Neural cell (in vitro differentiated cells): ENCODE data around the gene CLSTN2. TPM values are rescaled to one million over a fixed set of nuclear protein-coding genes. Genes with fewer than 3 reads are reported as not detected.

ENCODE experiments used
- H2AFZ ChIP-seq: fragments of 200-600, 300-800 bp; sonication (generic), shearing (Covaris generic); 2 replicates; pipeline ENCODE4 v1.6.0; 2014; ENCODE audit warnings: low read depth, mild to moderate bottlenecking, antibody characterized with exemption, low read length, moderate library complexity
- H3F3A ChIP-seq: fragments of 200-600 bp; shearing (Covaris generic); 2 replicates; pipeline ENCODE4 v1.6.1; 2016; ENCODE audit warnings: mild to moderate bottlenecking, moderate library complexity, mixed read lengths, antibody characterized with exemption, low read length; ENCODE audit not compliant: insufficient read depth, poor library complexity, severe bottlenecking
- H3K27ac ChIP-seq: fragments of 200-600, 300-800 bp; sonication (generic), shearing (Covaris generic); 2 replicates; pipeline ENCODE4 v1.5.1; 2014; ENCODE audit warnings: mild to moderate bottlenecking, low read length, moderate library complexity
- H3K27me3 ChIP-seq: fragments of 300-800, 200-600 bp; sonication (generic), shearing (Covaris generic); 2 replicates; pipeline ENCODE4 v1.6.0; 2014; ENCODE audit warnings: mild to moderate bottlenecking, low read depth, low read length, moderate library complexity; ENCODE audit not compliant: insufficient read depth
- H3K36me3 ChIP-seq: fragments of 300-800, 200-600 bp; sonication (generic), shearing (Covaris generic); 2 replicates; pipeline ENCODE4 v1.5.1; 2014; ENCODE audit warnings: mild to moderate bottlenecking, antibody characterized with exemption, low read length, moderate library complexity; ENCODE audit not compliant: insufficient read depth
- H3K4me2 ChIP-seq: fragments of 300-800, 200-600 bp; sonication (generic), shearing (Covaris generic); 2 replicates; pipeline ENCODE4 v1.6.0; 2014; ENCODE audit warnings: mild to moderate bottlenecking, low read length
- H3K4me3 ChIP-seq: fragments of 300-800, 200-600 bp; sonication (generic), shearing (Covaris generic); 2 replicates; pipeline ENCODE4 v1.5.1; 2014; ENCODE audit warnings: mild to moderate bottlenecking, low read length, moderate library complexity
- H3K79me2 ChIP-seq: fragments of 200-600 bp; shearing (Covaris generic); replicated peaks from 2 replicates; pipeline ENCODE4 v1.6.0; 2014; ENCODE audit warnings: mild to moderate bottlenecking, low read length, moderate library complexity; ENCODE audit not compliant: insufficient read depth
- H3K9ac ChIP-seq: fragments of 300-800, 200-600 bp; sonication (generic), shearing (Covaris generic); 2 replicates; pipeline ENCODE4 v1.6.1; 2016; ENCODE audit warnings: mild to moderate bottlenecking, low read length, mixed read lengths
- H3K9me2 ChIP-seq: fragments of 200-600 bp; shearing (Covaris generic); 2 replicates; pipeline ENCODE4 v1.6.1; 2016; ENCODE audit warnings: mild to moderate bottlenecking, low read length, mixed read lengths; ENCODE audit not compliant: insufficient read depth
- H3K9me3 ChIP-seq: fragments of 200-600, 300-800 bp; sonication (generic), shearing (Covaris generic); 2 replicates; pipeline ENCODE4 v1.6.1; 2016; ENCODE audit warnings: mild to moderate bottlenecking, mixed run types, low read length, moderate library complexity, mixed read lengths
- H4K20me1 ChIP-seq: fragments of 200-600 bp; shearing (Covaris generic); 2 replicates; pipeline ENCODE4 v1.6.1; 2016; ENCODE audit warnings: mild to moderate bottlenecking, mixed run types; ENCODE audit not compliant: insufficient read depth
- EP300 ChIP-seq: fragments of 450-650 bp; conservative IDR thresholded peaks from 2 replicates; pipeline ENCODE4 v1.6.1; 2014; ENCODE audit warnings: antibody characterized with exemption, mild to moderate bottlenecking, moderate library complexity; ENCODE audit not compliant: poor library complexity, severe bottlenecking
- EZH2 ChIP-seq: fragments of 200-600, 300-800 bp; shearing (Covaris generic), sonication (generic); IDR thresholded peaks from 2 replicates; pipeline ENCODE4 v1.6.1; 2014; ENCODE audit warnings: antibody characterized with exemption, low read length, borderline replicate concordance, mild to moderate bottlenecking; ENCODE audit not compliant: insufficient read depth, poor library complexity, severe bottlenecking
- MXI1 ChIP-seq: fragments of 450-650 bp; conservative IDR thresholded peaks from 2 replicates; pipeline ENCODE4 v1.6.1; 2014; ENCODE audit warnings: antibody characterized with exemption, mild to moderate bottlenecking; ENCODE audit not compliant: poor library complexity, severe bottlenecking
- POLR2AphosphoS5 ChIP-seq: IDR thresholded peaks from 2 replicates; pipeline ENCODE4 v1.6.1; 2012
- RAD21 ChIP-seq: fragments of 450-650 bp; conservative IDR thresholded peaks from 2 replicates; pipeline ENCODE4 v1.6.1; 2014; ENCODE audit warnings: antibody characterized with exemption, mild to moderate bottlenecking, moderate library complexity
- SMC3 ChIP-seq: fragments of 450-650 bp; conservative IDR thresholded peaks from 2 replicates; pipeline ENCODE4 v1.6.1; 2014; ENCODE audit warnings: antibody characterized with exemption, mild to moderate bottlenecking, moderate library complexity; ENCODE audit not compliant: poor library complexity
- TAF1 ChIP-seq: IDR thresholded peaks from 2 replicates; pipeline ENCODE4 v1.6.1; 2012; ENCODE audit warnings: low read depth
- polyA plus RNA-seq: library from polyadenylated mRNA; depleted of rRNA; stranded (reverse); fragments of >200 nt; gene quantifications from 2 replicates; pipeline ENCODE4 v1.2.3, GENCODE V29; 2014
- TF ChIP-seq, protein P1 (sequence below): IDR thresholded peaks from 2 replicates; pipeline ENCODE4 v1.6.1; 2012; ENCODE audit warnings: borderline replicate concordance
- TF ChIP-seq, protein P2 (sequence below): fragments of 450-650 bp; IDR thresholded peaks from 2 replicates; pipeline ENCODE4 v1.5.1; 2014; ENCODE audit warnings: antibody characterized with exemption, mild to moderate bottlenecking, moderate library complexity; ENCODE audit not compliant: poor library complexity, severe bottlenecking

CLSTN2 gene
- polyA plus RNA-seq, 1 donor from 2014 or later: 10.7 TPM

- TF ChIP-seq MXI1 (no peak), EP300 (no peak), RAD21 (no peak), TAF1 (no peak), POLR2AphosphoS5 (no peak), EZH2 (no peak), SMC3 (no peak)
- TF ChIP-seq, protein P1, sequence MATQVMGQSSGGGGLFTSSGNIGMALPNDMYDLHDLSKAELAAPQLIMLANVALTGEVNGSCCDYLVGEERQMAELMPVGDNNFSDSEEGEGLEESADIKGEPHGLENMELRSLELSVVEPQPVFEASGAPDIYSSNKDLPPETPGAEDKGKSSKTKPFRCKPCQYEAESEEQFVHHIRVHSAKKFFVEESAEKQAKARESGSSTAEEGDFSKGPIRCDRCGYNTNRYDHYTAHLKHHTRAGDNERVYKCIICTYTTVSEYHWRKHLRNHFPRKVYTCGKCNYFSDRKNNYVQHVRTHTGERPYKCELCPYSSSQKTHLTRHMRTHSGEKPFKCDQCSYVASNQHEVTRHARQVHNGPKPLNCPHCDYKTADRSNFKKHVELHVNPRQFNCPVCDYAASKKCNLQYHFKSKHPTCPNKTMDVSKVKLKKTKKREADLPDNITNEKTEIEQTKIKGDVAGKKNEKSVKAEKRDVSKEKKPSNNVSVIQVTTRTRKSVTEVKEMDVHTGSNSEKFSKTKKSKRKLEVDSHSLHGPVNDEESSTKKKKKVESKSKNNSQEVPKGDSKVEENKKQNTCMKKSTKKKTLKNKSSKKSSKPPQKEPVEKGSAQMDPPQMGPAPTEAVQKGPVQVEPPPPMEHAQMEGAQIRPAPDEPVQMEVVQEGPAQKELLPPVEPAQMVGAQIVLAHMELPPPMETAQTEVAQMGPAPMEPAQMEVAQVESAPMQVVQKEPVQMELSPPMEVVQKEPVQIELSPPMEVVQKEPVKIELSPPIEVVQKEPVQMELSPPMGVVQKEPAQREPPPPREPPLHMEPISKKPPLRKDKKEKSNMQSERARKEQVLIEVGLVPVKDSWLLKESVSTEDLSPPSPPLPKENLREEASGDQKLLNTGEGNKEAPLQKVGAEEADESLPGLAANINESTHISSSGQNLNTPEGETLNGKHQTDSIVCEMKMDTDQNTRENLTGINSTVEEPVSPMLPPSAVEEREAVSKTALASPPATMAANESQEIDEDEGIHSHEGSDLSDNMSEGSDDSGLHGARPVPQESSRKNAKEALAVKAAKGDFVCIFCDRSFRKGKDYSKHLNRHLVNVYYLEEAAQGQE: no peak
- TF ChIP-seq, protein P2, sequence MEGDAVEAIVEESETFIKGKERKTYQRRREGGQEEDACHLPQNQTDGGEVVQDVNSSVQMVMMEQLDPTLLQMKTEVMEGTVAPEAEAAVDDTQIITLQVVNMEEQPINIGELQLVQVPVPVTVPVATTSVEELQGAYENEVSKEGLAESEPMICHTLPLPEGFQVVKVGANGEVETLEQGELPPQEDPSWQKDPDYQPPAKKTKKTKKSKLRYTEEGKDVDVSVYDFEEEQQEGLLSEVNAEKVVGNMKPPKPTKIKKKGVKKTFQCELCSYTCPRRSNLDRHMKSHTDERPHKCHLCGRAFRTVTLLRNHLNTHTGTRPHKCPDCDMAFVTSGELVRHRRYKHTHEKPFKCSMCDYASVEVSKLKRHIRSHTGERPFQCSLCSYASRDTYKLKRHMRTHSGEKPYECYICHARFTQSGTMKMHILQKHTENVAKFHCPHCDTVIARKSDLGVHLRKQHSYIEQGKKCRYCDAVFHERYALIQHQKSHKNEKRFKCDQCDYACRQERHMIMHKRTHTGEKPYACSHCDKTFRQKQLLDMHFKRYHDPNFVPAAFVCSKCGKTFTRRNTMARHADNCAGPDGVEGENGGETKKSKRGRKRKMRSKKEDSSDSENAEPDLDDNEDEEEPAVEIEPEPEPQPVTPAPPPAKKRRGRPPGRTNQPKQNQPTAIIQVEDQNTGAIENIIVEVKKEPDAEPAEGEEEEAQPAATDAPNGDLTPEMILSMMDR: no peak
- H3K27ac ChIP-seq: no peak overlapping the region
- H4K20me1 ChIP-seq: no peaks in the 10 kb centered on the region
- no peak overlapping the region for H3K4me2 ChIP-seq
- H3K79me2 ChIP-seq: no peaks in the 10 kb centered on the region
- no peak overlapping the region for H2AFZ ChIP-seq
- H3K27me3 ChIP-seq: no peaks in the 10 kb centered on the region
- no peaks in the 10 kb centered on the region for H3F3A ChIP-seq
- H3K9me3 ChIP-seq: peaks cover 3% of the 10 kb centered on the region
- H3K36me3 ChIP-seq: no peaks in the 10 kb centered on the region
- no peak overlapping the region for H3K4me3 ChIP-seq
- no peak overlapping the region for H3K9ac ChIP-seq
- no peaks in the 10 kb centered on the region for H3K9me2 ChIP-seq
Measured at GRCh38 chr3:140375002-140375401, 440.0 kb downstream of the CLSTN2 start.

DNA sequence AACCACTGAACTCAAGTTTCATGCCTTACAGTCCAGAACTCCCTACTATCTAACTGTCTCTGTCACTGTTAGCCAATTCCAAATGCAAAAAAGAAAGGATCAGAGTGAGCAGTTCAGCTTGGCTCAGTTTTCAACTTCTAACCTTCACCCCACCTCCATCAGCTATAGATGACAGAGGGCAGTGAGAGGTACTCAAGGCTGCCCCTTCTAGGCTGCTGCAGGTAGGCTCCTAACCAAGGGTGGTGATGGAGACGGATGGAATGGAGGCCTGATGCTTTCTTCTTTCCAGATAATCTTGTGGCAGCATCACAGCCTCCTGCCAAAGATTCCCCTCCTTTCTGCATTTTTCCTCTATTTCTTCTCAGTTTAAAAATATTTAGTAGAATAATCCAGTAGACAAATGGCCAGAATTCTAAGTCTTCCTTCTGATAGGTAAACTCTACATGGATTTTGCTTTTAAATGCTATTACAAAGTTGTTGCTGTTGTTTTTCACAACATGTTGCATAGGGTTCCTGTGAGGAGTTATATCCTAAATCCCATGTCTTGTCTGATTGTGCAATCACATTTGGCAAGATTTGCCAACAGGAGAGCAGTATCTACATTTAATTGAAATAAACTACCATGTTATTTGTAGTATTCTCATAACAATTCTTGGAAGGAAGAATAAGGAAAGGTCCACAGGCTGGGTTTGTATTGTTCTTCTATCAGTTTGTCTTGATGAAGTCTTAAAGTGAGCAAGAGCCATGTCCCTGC is 441.3 kb downstream of the CLSTN2 start:
- Histone ChIP-seq H3F3A (no peaks in the 10 kb centered on the region), H2AFZ (no peak overlapping the region), H3K9me2 (no peaks in the 10 kb centered on the region), H3K4me3 (no peak overlapping the region), H3K27ac (no peak overlapping the region), H3K9me3 (peaks cover 3% of the 10 kb centered on the region), H3K9ac (no peak overlapping the region), H3K4me2 (no peak overlapping the region), H3K27me3 (no peaks in the 10 kb centered on the region), H3K79me2 (no peaks in the 10 kb centered on the region), H4K20me1 (no peaks in the 10 kb centered on the region), H3K36me3 (no peaks in the 10 kb centered on the region)
- no peak for TF ChIP-seq RAD21
